ENCODE data around the gene ARHGEF17.

DNA sequence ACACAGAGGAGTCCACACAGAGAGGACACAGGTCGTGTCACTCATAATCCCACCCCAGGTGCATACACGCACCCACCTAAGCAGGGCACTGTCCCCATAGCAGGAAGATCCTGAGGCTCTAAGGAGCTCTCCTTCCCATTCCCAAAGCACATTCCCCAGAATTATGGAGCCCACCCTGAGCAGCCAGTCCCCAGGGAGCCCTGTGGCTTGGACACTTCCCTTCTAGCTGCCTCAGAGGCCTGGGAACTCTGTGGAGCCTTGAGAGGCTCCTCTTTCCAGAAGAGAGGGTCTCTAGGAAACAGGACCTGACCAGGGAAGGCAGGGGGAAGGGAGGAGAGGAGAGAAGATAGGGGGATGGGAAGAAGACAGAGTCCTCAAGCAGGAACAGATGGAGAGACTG, 29.8 kb downstream of the ARHGEF17 start:
- no peak for TF ChIP-seq EZH2 (IDR thresholded peaks at IDR 0.05; ENCODE audit: insufficient read depth, poor library complexity, severe bottlenecking)
- TF ChIP-seq EZH2phosphoT487 (IDR thresholded peaks at IDR 0.05; ENCODE audit: insufficient read depth, low read depth), result no peak

All from GM23248 (cell line).